Stimulated activated naive CD8-positive, alpha-beta T cell treated with anti-CD3 and anti-CD28 coated beads, Interleukin-15, Interleukin-2, amounts not matched to agents 100 ng/mL and 50 ng/mL, for 24 hours (primary cell): ENCODE measurements around the gene RAB10.
"Not testable (repeated sequence)": the region's sequence is repeated elsewhere in the genome, so short reads cannot be mapped to it uniquely, and the experiment has no call there.

ENCODE experiments used
- H3K27ac Mint-ChIP-seq: one replicate; pipeline ENCODE4 v1.8.0; 2021; ENCODE audit warnings: mild to moderate bottlenecking, mixed read lengths
- H3K27me3 Mint-ChIP-seq: one replicate; pipeline ENCODE4 v1.8.0; 2021; ENCODE audit warnings: mixed read lengths
- H3K36me3 Mint-ChIP-seq: one replicate; pipeline ENCODE4 v1.8.0; 2021; ENCODE audit warnings: low read depth, mixed read lengths
- H3K4me1 Mint-ChIP-seq: one replicate; pipeline ENCODE4 v1.8.0; 2021; ENCODE audit warnings: low read depth, mixed read lengths
- H3K4me3 Mint-ChIP-seq: one replicate; pipeline ENCODE4 v1.8.0; 2021; ENCODE audit warnings: mild to moderate bottlenecking, mixed read lengths
- H3K9me3 Mint-ChIP-seq: one replicate; pipeline ENCODE4 v1.8.0; 2021; ENCODE audit warnings: mixed read lengths

RAB10 gene

DNA sequence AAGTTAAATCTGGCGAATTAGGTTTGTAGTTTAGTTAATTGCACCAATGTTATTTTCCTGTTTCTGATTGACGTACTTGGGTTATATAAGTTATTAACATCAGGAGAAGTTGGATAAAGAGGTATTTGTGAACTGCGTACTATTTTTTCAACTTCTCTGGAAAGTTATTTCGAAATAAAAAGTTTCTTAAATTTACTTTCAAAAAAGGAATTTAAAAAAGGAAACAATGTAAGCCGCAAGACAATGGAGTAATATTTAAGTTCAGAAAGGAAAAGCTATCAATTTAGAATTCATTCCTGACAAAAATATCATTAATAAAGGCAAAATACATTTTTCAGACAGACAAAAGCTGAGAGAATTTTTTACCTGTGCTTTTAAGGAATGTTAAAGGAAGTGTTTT is 47.7 kb downstream of the RAB10 start:
- Mint-ChIP-seq H3K4me3 (no peak overlapping the region), H3K27ac (no peak overlapping the region), H3K27me3 (no peaks in the 10 kb centered on the region), H3K36me3 (peaks cover 54% of the 10 kb centered on the region), H3K9me3 (peaks cover 23% of the 10 kb centered on the region), H3K4me1 (peaks cover 31% of the 10 kb centered on the region)

DNA sequence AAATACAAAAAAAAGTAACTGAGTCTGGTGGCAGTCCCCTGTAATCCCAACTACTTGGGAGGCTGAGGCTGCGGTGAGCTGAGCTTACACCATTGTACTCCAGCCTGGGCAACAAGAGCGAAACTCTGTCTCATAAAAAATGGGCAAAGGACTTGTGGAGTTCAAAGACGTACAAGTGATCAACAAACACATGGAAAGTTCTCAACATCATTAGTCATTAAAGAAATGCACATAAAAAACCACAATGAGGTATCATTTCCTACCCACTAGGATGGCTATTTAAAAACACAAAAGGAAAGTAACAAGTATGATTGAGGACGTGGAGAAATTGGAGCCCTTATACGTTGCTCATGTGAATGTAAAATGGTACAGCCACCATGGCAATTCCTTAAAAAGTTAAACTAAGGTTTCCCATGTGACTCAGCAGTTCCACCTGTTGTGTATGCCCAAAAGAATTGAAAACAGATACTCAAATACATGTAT is 52.3 kb downstream of the RAB10 start:
- Mint-ChIP-seq H3K9me3 (peaks cover 5% of the 10 kb centered on the region), H3K36me3 (peaks cover 33% of the 10 kb centered on the region), H3K27me3 (no peaks in the 10 kb centered on the region), H3K4me1 (peaks cover 55% of the 10 kb centered on the region), H3K4me3 (peak overlapping the region; percentile 57), H3K27ac (peak overlapping the region; percentile 84)

DNA sequence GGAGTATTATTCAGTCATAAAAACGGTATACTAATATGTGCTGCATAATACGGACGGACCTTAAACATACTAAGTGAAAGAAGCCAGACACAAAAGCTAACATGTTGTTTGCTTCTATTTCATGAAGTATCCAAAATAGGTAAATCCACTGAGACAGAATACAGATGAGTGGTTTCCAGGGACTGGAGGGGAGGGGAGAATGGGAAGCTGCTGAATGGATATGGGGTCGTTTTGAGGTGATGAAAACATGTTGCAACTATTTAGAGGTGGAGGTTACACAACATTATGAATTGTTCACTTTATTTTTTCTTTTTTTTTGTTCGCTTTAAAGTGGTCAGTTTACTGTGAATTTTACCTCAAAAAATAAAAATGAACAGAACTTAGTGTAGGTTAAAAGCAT is 52.9 kb downstream of the RAB10 start:
- H3K4me3 Mint-ChIP-seq, result no peak overlapping the region
- peaks cover 35% of the 10 kb centered on the region for H3K36me3 Mint-ChIP-seq
- peaks cover 3% of the 10 kb centered on the region for H3K9me3 Mint-ChIP-seq
- peak overlapping the region; percentile 84 for H3K27ac Mint-ChIP-seq
- H3K27me3 Mint-ChIP-seq, result no peaks in the 10 kb centered on the region
- peaks cover 61% of the 10 kb centered on the region for H3K4me1 Mint-ChIP-seq

DNA sequence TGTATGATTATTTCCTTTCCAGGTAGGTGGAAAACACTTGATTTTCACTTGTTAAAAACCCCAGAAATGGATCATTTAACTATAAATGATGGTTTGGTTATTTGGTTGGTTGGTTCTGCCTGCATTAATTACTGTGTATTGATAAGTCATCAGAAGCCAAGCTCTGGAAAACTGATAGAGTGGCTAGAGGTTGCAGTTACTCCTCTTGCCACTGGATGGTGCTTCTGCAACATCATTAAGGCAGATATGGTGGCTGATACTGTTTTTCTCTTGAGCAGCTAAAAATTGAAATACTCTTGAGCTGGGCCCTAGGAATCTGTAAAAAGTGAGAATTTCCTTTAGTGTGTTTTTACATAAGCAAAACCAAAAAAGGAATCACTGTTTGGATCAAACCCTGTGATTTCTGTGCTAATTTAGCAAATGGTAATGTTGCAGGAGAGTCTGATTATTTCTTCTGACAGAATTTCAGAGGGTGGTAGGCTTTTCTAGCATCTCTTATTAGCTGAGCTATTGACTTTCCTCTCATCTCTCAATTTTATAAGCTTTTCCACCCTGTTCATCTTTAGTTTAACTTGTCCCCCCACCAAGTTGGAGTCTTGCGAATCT is 54.3 kb downstream of the RAB10 start:
- Mint-ChIP-seq H3K4me3 (no peak overlapping the region), H3K27ac (no peak overlapping the region), H3K27me3 (no peaks in the 10 kb centered on the region), H3K36me3 (peaks cover 30% of the 10 kb centered on the region), H3K9me3 (no peaks in the 10 kb centered on the region), H3K4me1 (peaks cover 67% of the 10 kb centered on the region)

DNA sequence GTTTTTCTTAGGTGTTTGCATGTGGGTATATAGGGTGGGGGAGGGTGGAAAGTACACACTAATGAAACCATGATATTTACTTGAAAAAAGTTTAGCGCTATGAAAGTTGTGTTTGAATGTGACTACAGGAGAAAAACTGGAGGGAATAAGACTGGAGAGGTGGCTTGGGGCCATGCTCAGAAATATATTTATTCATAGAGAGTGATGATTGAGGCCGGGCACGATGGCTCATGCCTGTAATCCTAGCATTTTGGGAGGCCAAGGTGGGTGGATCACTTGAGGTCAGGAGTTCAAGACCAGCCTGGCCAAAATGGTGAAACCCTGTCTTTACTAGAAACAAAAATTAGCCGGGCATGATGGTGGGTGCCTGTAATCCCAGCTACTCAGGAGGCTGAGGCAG is 55.0 kb downstream of the RAB10 start:
- not testable (repeated sequence) for H3K9me3 Mint-ChIP-seq, H3K27me3 Mint-ChIP-seq, H3K27ac Mint-ChIP-seq, H3K4me3 Mint-ChIP-seq
- Mint-ChIP-seq H3K36me3 (peaks cover 37% of the 10 kb centered on the region), H3K4me1 (peaks cover 66% of the 10 kb centered on the region)

DNA sequence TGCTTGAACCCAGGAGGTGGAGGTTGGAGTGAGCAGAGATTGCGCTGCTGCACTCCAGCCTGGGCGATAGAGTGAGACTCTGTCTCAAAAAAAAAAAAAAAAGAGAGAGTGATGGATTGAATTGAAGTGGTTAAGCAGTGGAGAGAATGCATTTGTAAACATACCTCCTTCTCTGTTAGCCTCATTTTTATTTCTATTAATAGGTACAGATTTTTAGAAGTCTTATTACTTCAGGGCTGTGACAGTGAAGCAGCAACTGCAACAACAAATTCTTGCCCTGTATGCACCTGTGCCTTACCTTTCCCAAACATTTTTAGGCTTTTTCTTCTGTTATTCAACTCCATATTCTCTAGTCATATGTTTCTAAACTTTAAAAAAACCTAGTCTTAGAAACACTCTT is 55.5 kb downstream of the RAB10 start:
- Mint-ChIP-seq H3K27ac (no peak overlapping the region), H3K9me3 (no peaks in the 10 kb centered on the region), H3K4me1 (peaks cover 62% of the 10 kb centered on the region), H3K36me3 (peaks cover 40% of the 10 kb centered on the region), H3K27me3 (no peaks in the 10 kb centered on the region), H3K4me3 (no peak overlapping the region)

DNA sequence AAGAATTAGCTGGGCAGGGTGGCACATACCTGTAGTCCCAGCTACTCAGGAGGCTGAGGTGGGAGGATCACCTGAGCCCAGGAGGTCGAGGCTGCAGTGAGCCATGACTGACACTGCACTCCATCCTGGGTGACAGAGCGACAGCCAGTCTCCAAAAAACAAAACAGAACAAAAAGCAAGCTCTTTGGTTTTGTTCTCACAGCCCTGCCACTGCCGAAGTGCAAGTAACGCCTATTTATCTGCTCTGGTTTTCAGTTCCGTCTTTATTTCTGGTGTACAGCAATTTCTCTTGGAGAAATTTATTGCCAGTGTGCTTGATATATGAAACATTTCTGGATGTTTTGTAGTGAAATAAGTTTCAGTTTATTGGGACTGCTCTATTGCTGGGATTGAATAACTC is 61.9 kb downstream of the RAB10 start:
- Mint-ChIP-seq H3K4me1 (peaks cover 32% of the 10 kb centered on the region), H3K27ac (no peak overlapping the region), H3K27me3 (no peaks in the 10 kb centered on the region), H3K36me3 (peaks cover 40% of the 10 kb centered on the region), H3K4me3 (no peak overlapping the region), H3K9me3 (no peaks in the 10 kb centered on the region)

DNA sequence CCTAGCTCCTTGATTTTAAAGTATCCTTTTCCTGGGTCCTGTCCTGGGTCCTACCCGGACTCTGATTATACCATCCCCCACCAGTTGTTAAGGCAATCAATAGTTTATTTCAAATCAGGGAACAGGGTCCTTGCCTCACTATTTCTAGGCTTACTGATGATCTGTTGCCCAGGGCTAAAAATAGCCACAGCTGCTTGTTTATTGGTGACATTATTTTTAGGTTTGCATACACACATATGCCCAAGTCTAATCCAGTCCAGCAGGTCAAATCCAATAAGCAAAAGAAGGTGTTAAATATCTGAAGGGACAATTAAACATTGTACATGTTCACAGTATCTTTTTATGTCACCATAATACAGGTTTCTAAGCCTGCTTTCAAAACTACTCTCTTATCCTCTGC is 66.0 kb downstream of the RAB10 start:
- H3K27me3 Mint-ChIP-seq, result no peaks in the 10 kb centered on the region
- H3K36me3 Mint-ChIP-seq, result peaks cover 56% of the 10 kb centered on the region
- no peaks in the 10 kb centered on the region for H3K9me3 Mint-ChIP-seq
- H3K4me3 Mint-ChIP-seq, result no peak overlapping the region
- peaks cover 19% of the 10 kb centered on the region for H3K4me1 Mint-ChIP-seq
- no peak overlapping the region for H3K27ac Mint-ChIP-seq

DNA sequence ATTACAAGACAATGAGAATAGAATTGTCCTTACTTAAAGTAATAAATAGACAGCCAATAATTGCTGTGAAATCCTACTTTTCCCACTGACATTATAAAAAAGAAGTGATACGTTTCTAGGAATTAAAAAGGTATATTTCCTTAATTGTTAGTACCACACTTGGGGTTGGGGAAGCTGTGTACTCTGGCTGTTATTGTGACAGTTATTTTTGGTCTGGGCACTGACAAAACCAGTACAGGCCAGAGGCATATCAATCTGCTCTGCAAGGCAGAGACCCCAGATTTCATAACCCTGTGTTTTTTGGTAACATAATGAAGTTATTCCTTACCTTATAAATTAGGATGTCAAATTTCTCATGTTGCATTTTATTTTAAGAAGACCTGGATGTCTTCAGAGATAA is 66.5 kb downstream of the RAB10 start:
- H3K36me3 Mint-ChIP-seq, result peaks cover 60% of the 10 kb centered on the region
- H3K27me3 Mint-ChIP-seq, result no peaks in the 10 kb centered on the region
- peaks cover 19% of the 10 kb centered on the region for H3K4me1 Mint-ChIP-seq

DNA sequence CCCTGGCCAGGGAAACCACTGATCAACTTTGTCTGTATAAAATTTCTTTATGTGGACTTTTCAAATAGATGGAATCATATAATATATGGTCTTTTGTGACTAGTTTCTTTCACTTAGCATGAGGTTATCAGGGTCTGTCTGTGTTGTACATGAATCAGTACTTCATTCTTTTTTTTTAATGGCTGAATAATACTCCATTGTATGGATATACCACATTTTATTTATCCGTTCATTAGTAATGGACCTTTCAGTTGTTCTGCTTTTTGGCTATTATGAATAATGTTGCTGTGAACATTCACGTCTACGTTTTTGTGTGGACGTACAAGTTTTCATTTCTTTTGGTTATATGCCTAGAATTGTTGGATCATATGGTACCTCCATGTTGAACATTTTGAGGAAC is 69.9 kb downstream of the RAB10 start:
- Mint-ChIP-seq H3K4me3 (no peak overlapping the region), H3K36me3 (peaks cover 63% of the 10 kb centered on the region), H3K4me1 (peaks cover 12% of the 10 kb centered on the region), H3K9me3 (no peaks in the 10 kb centered on the region), H3K27ac (no peak overlapping the region), H3K27me3 (no peaks in the 10 kb centered on the region)

More for the DNA sequence above, 66.5 kb downstream of the RAB10 start:
- H3K27ac Mint-ChIP-seq, result no peak overlapping the region
- H3K4me3 Mint-ChIP-seq, result no peak overlapping the region
- no peaks in the 10 kb centered on the region for H3K9me3 Mint-ChIP-seq

DNA sequence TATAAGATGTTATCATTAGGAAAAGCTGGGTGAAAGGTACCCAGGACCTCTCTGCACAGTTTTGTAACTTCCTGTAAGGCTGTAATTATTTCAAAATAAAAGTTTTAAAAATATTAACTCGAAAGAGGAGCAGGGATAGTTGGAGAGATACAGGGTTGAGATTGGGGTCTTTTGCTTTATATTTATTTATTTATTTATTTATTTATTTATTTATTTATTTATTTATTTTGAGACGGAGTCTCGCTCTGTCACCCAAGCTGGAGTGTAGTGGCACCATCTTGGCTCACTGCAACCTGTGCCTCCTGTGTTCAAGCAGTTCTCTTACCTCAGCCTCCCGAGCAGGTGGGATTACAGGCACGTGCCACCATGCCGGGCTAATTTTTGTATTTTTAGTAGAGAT is 74.8 kb downstream of the RAB10 start:
- not testable (repeated sequence) for H3K4me3 Mint-ChIP-seq, H3K9me3 Mint-ChIP-seq, H3K27me3 Mint-ChIP-seq, H3K27ac Mint-ChIP-seq
- peaks cover 17% of the 10 kb centered on the region for H3K4me1 Mint-ChIP-seq
- H3K36me3 Mint-ChIP-seq, result peaks cover 55% of the 10 kb centered on the region

DNA sequence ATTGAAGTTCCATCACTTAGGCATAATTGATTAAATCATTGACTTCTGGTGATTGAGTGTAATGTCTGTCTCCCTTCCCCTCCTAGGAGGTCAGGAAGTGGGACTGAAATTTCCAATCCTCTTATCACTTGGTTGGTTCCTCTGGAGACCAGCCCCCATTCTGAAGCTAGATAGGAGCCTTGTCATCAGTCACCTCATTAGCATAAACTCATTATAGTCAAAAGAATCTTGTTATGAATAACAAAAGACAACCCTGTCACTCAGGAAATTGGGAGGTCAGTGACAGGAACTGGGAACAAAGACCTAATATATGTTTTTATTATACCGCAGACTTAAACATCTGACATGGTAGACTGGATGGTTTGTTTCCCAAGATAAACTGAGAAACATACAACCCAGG is 78.3 kb downstream of the RAB10 start:
- Mint-ChIP-seq H3K4me1 (peaks cover 21% of the 10 kb centered on the region), H3K9me3 (no peaks in the 10 kb centered on the region), H3K36me3 (peaks cover 44% of the 10 kb centered on the region), H3K27ac (no peak overlapping the region), H3K4me3 (no peak overlapping the region), H3K27me3 (no peaks in the 10 kb centered on the region)

DNA sequence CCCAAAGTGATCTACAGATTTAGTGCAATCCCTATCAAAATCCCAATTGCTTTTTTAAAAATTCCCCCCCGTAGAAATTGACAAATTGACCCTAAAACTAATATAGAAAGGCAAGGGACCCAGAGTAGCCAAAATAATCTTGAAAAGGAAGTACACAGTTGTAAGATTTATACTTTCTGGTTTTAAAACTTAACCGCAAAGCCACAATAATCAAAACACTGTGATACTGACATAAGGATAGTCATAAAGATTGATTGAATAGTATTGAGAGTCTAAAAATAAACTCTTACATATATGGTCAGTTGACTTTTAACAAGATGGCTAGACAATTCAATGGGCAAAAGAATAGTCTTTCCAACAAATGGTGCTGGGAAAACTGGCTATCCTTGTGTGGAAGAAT is 80.3 kb downstream of the RAB10 start:
- no peak overlapping the region for H3K27ac Mint-ChIP-seq
- no peaks in the 10 kb centered on the region for H3K27me3 Mint-ChIP-seq
- no peaks in the 10 kb centered on the region for H3K9me3 Mint-ChIP-seq
- peaks cover 17% of the 10 kb centered on the region for H3K4me1 Mint-ChIP-seq
- H3K36me3 Mint-ChIP-seq, result peaks cover 40% of the 10 kb centered on the region
- no peak overlapping the region for H3K4me3 Mint-ChIP-seq

DNA sequence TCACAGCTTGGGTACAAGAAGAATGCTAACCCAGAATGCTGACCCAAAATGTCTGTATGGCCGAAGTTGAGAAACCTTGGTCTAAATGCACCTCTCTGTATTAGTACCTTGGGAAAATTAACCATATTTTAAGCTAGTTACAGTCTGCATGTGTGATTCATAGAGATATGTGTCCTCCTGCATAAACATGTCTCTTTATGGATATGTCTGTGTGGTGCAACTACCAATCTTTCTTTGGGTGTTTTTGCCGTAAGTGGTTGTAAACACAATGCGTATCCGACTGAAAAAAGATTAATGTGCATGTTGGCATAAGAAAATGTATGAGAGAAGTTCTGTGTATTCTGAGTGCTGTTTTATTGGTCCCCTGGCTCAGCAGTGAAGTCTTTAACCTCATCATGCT is 84.8 kb downstream of the RAB10 start:
- no peaks in the 10 kb centered on the region for H3K9me3 Mint-ChIP-seq
- no peak overlapping the region for H3K27ac Mint-ChIP-seq
- H3K27me3 Mint-ChIP-seq, result no peaks in the 10 kb centered on the region
- H3K4me3 Mint-ChIP-seq, result no peak overlapping the region
- H3K4me1 Mint-ChIP-seq, result peaks cover 8% of the 10 kb centered on the region
- H3K36me3 Mint-ChIP-seq, result peaks cover 13% of the 10 kb centered on the region

DNA sequence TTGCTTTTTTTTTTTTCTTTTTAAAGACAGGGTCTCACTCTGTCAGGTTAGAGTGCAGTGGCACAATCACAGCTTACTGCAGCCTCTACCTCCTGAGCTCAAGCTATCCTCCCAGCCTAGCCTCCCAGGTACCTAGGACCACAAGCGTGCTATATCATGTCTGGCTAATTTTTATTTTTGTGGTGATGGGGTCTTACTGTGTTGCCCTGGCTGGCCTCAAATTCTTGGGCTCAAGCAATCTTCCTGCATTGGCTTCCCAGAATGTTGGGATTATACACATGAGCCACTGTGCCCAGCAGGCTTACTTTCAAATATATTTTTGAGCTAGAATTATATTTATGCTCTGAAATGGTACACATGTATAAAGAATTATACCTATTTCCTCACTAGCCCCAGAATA is 85.6 kb downstream of the RAB10 start:
- no peak overlapping the region for H3K4me3 Mint-ChIP-seq
- H3K27ac Mint-ChIP-seq, result no peak overlapping the region
- peaks cover 9% of the 10 kb centered on the region for H3K36me3 Mint-ChIP-seq
- peaks cover 4% of the 10 kb centered on the region for H3K4me1 Mint-ChIP-seq
- H3K27me3 Mint-ChIP-seq, result no peaks in the 10 kb centered on the region
- no peaks in the 10 kb centered on the region for H3K9me3 Mint-ChIP-seq

DNA sequence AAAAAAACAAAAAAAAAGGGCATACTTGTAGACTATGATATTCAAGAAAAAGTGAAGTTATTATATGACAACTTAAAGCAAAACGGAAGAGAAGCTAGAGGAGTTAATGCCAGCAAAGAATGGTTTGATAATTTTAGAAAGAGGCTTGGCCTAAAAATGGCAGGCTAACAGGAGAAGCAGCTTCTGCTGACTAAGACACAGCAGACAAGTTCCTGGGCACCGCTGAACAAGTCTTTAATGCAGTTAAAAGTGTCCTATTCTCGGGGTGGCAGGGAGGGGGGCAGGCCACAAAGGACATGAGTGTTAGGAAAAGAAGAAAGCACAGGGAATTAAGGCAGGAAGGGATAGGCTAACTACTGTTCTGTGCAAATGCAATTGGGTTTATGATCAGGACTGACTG is 88.7 kb downstream of the RAB10 start:
- peaks cover 20% of the 10 kb centered on the region for H3K36me3 Mint-ChIP-seq
- no peak overlapping the region for H3K27ac Mint-ChIP-seq
- no peaks in the 10 kb centered on the region for H3K27me3 Mint-ChIP-seq
- H3K4me3 Mint-ChIP-seq, result no peak overlapping the region
- H3K4me1 Mint-ChIP-seq, result peaks cover 8% of the 10 kb centered on the region
- H3K9me3 Mint-ChIP-seq, result no peaks in the 10 kb centered on the region
